ENCODE results near the gene ATP9B. TPM values are rescaled to one million over a fixed set of nuclear protein-coding genes. Genes with fewer than 3 reads are reported as not detected.

ATP9B gene
- total RNA-seq, 1 donor from 2014 or later, result 34.1 TPM

- DNase-seq (ENCODE audit: extremely low spot score, unreplicated experiment), result no peak
- TF ChIP-seq CTCF (conservative IDR thresholded peaks at IDR 0.05), result no peak
- Mint-ChIP-seq H3K9me3 (no peaks in the 10 kb centered on the region), H3K4me3 (no peak overlapping the region), H3K4me1 (ENCODE audit: unreplicated experiment) (no peaks in the 10 kb centered on the region), H3K27me3 (no peaks in the 10 kb centered on the region), H3K27ac (no peak overlapping the region), H3K36me3 (peaks cover 14% of the 10 kb centered on the region)
Observed at GRCh38 chr18:79117385-79117784, 48.2 kb downstream of the ATP9B start.

GRCh38 chr18:79117788-79118187 lies 48.6 kb downstream of the ATP9B start:
- H3K9me3 Mint-ChIP-seq, result no peaks in the 10 kb centered on the region
- no peak overlapping the region for H3K4me3 Mint-ChIP-seq
- no peaks in the 10 kb centered on the region for H3K27me3 Mint-ChIP-seq
- H3K27ac Mint-ChIP-seq, result no peak overlapping the region
- H3K36me3 Mint-ChIP-seq, result peaks cover 15% of the 10 kb centered on the region
- no peak for DNase-seq (ENCODE audit: extremely low spot score, unreplicated experiment)
- no peaks in the 10 kb centered on the region for H3K4me1 Mint-ChIP-seq (ENCODE audit: unreplicated experiment)
- TF ChIP-seq CTCF (conservative IDR thresholded peaks at IDR 0.05), result no peak

- H3K9me3 Mint-ChIP-seq, result no peaks in the 10 kb centered on the region
- TF ChIP-seq CTCF (conservative IDR thresholded peaks at IDR 0.05), result no peak
- H3K4me3 Mint-ChIP-seq, result no peak overlapping the region
- H3K36me3 Mint-ChIP-seq, result peaks cover 14% of the 10 kb centered on the region
- no peak for DNase-seq (ENCODE audit: extremely low spot score, unreplicated experiment)
- no peaks in the 10 kb centered on the region for H3K4me1 Mint-ChIP-seq (ENCODE audit: unreplicated experiment)
- H3K27ac Mint-ChIP-seq, result no peak overlapping the region
- H3K27me3 Mint-ChIP-seq, result no peaks in the 10 kb centered on the region
Observed at GRCh38 chr18:79118797-79119196, 49.6 kb downstream of the ATP9B start.

- H3K4me3 Mint-ChIP-seq, result no peak overlapping the region
- H3K27ac Mint-ChIP-seq, result no peak overlapping the region
- no peak for TF ChIP-seq CTCF (conservative IDR thresholded peaks at IDR 0.05)
Observed at GRCh38 chr18:79121746-79122474, 52.7 kb downstream of the ATP9B start.

GRCh38 chr18:79123948-79124347 lies 54.8 kb downstream of the ATP9B start:
- Mint-ChIP-seq H3K27me3 (no peaks in the 10 kb centered on the region), H3K4me3 (no peak overlapping the region), H3K36me3 (peaks cover 21% of the 10 kb centered on the region), H3K27ac (no peak overlapping the region), H3K9me3 (no peaks in the 10 kb centered on the region), H3K4me1 (ENCODE audit: unreplicated experiment) (no peaks in the 10 kb centered on the region)
- no peak for TF ChIP-seq CTCF (conservative IDR thresholded peaks at IDR 0.05)
- DNase-seq (ENCODE audit: extremely low spot score, unreplicated experiment), result no peak

More at GRCh38 chr18:79121746-79122474, 52.7 kb downstream of the ATP9B start:
- DNase-seq (ENCODE audit: extremely low spot score, unreplicated experiment), result no peak
- no peaks in the 10 kb centered on the region for H3K9me3 Mint-ChIP-seq
- H3K27me3 Mint-ChIP-seq, result no peaks in the 10 kb centered on the region
- no peaks in the 10 kb centered on the region for H3K4me1 Mint-ChIP-seq (ENCODE audit: unreplicated experiment)
- peaks cover 7% of the 10 kb centered on the region for H3K36me3 Mint-ChIP-seq
